Measurements from ENCODE around the gene ASXL1.
"Not testable (repeated sequence)": the region's sequence is repeated elsewhere in the genome, so short reads cannot be mapped to it uniquely, and the experiment has no call there.

ASXL1 gene

GRCh38 chr20:32357869-32358631 is at the start of gene ASXL1:
Gene ASXL1, plus strand, starts transcription at chr20:32358331. Its CDS starts 445 bp downstream, at chr20:32358776.
- peak; percentile 98 for DNase-seq (ENCODE audit: low spot score)

- DNase-seq (ENCODE audit: low spot score) = no peak
These were observed 45.3 kb upstream of the ASXL1 start for GRCh38 chr20:32312718-32313424.

GRCh38 chr20:32314768-32315167 is 43.4 kb upstream of the ASXL1 start:
- no peak for DNase-seq (ENCODE audit: low spot score)

- no peak for DNase-seq (ENCODE audit: low spot score)
These were observed 42.7 kb upstream of the ASXL1 start for GRCh38 chr20:32315399-32315798.

DNA sequence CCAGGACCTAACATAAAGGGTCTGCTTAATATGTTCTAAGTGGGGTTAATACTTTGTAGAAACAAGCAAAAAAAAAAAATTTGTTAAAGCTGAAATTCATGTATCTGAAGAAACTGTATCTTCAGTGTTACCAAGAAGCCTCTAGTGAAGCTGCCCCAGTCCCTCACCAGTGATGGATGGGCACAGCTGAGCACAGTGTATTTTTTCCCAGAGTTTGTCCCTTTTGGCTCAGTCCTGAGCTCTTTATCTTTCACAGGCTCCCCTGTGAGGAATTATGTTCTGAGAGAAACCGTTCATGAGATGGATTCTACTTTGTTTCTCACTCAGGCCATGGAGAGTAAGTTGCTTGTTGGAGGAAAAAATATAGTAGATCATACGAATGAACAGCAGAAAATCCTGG is 42.2 kb upstream of the ASXL1 start:
- no peak for DNase-seq (ENCODE audit: low spot score)

DNA sequence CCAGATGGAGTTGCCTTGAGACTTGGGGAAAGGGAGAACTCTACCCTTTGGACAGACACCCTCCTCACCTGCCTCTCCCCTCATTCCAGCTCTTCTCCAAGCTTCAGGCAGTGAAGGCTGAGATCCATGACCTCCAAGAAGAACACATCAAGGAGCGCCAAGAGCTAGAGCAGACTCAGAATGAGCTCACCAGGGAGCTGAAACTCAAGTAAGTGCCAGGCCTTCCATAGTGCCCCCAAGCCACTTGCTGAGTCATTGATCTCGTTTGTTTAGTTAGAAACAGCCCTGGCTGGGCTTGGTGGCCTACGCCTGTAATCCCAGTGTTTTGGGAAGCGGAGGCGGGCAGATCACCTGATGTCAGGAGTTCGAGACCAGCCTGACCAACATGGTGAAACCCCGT is 41.5 kb upstream of the ASXL1 start:
- no peak for DNase-seq (ENCODE audit: low spot score)

GRCh38 chr20:32319100-32319499 is 39.0 kb upstream of the ASXL1 start:
- DNase-seq (ENCODE audit: low spot score) = no peak

DNA sequence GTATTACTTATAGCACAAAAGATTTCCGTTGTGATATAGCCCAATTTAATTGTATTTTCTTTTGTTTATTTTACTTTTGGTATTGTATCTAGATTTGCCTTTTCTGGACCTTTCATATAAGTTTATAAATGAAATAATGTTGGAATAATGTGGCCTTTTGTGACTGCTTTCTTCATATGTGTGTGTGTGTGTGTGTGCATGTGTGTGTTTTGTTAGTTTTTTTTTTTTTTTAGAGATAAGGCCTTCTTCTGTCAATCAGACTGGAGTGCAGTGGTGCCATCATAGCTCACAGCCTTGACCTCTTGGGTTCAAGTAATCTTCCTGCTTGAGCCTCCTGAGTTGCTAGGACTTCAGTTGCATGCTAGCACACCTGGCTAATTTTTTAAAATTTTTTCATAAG is 37.8 kb upstream of the ASXL1 start:
- no peak for DNase-seq (ENCODE audit: low spot score)

DNA sequence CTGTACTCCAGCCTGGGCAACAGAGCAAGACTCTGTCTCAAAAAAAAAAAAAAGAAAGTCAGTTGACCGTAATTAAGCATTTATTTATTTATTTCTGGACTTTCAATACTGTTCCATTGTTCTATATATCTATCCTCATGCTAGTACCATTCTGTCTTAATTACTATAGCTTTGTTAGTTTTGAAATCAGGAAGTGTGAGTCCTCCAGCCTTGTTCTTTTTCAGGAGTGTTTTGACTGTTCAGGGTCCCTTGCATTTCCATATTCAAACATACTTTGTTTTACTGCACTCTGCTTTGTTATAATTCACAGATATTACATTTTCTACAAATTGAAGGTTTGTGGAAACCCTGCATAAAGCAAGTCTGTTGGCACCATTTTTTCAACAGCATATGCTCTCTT is 36.7 kb upstream of the ASXL1 start:
- DNase-seq (ENCODE audit: low spot score) = no peak

DNA sequence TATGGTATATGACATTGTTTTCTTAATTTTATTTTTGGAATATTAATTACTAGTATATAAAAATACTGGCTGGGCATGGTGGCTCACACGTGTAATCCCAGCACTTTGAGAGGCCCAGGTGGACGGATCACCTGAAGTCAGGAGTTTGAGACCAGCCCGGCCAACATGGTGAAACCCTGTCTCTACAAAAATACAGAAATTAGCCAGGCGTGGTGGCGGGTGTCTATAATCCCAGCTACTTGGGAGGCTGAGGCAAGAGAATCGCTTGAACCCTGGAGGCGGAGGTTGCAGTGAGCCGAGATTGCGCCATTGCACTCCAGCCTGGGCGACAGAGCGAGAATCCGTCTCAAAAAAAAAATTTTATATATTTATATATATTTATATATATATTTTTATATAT is 35.9 kb upstream of the ASXL1 start:
- DNase-seq (ENCODE audit: low spot score) = not testable (repeated sequence)

- DNase-seq (ENCODE audit: low spot score) = not testable (repeated sequence)
These were observed 34.4 kb upstream of the ASXL1 start for GRCh38 chr20:32323761-32324160.

GRCh38 chr20:32325706-32326503 is 32.2 kb upstream of the ASXL1 start:
- no peak for DNase-seq (ENCODE audit: low spot score)

- no peak for DNase-seq (ENCODE audit: low spot score)
These were observed 31.7 kb upstream of the ASXL1 start for GRCh38 chr20:32326504-32326845.

GRCh38 chr20:32327087-32327681 is 30.9 kb upstream of the ASXL1 start:
- no peak for DNase-seq (ENCODE audit: low spot score)

- no peak for DNase-seq (ENCODE audit: low spot score)
These were observed 28.1 kb upstream of the ASXL1 start for GRCh38 chr20:32329817-32330554.

- no peak for DNase-seq (ENCODE audit: low spot score)
These were observed 27.6 kb upstream of the ASXL1 start for GRCh38 chr20:32330555-32330897.

DNA sequence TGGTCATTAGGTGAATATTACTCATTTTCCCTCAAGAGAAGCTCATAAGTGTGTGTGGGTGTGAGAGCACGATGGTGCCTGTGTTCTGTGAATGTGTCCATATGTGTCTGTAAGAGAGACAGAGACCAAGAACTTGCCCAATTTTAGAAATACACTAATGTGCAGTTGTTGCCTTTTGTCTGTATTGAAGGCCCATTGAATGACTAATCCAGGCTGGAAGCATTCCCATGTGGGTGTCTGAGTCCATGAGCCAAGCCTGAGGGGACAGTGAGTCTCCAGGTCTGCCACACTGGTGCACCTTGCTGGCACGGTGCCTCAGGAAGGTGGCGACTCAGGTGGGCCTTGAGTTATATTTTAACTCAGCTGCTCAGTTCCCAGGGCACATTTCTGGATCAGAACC is 25.5 kb upstream of the ASXL1 start:
- no peak for DNase-seq (ENCODE audit: low spot score)

GRCh38 chr20:32333181-32333987 is 24.7 kb upstream of the ASXL1 start:
- peak; percentile 89 for DNase-seq (ENCODE audit: low spot score)

DNA sequence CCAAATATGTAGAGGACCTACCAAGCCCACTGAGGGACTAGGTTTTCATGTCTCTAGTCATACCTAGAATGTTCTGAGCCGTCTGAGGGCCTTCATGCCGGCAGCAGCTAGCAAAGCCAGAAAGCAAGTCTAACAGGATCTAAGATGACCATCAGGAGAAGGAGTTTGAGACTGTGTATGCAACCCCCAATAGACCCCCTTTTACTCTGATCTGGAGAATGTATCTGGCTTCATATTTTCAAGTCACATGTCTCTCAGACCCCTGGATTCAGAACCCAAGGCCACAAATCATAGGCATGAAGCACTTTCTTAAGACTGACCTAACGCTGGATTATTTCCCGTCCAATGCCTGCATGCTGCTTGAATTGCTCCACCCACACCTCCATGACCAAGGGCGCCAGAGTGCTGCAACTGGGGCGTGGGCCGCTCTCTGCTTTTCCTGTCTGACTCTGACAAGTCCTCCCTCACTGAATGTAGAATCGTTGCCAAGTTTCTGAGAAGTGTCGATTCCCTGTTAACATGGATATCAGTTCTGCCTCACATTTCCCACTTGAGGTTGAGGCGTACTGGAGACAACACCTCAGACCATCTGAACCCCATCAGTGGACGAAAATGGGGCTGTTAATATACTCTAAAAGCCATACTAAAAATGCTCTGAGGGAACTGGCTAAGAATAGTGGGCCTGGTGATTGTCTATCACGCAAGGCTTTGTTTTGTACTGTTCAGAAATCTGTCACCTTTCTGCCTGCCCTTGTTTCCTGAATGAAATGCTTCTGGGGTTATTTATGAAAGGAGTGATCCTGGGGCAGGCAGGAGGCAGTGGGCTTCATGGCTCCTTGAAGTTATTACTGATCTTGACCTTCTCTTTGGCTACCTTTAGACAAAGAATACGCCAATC is 23.9 kb upstream of the ASXL1 start:
- DNase-seq (ENCODE audit: low spot score) = peak; percentile 74

DNA sequence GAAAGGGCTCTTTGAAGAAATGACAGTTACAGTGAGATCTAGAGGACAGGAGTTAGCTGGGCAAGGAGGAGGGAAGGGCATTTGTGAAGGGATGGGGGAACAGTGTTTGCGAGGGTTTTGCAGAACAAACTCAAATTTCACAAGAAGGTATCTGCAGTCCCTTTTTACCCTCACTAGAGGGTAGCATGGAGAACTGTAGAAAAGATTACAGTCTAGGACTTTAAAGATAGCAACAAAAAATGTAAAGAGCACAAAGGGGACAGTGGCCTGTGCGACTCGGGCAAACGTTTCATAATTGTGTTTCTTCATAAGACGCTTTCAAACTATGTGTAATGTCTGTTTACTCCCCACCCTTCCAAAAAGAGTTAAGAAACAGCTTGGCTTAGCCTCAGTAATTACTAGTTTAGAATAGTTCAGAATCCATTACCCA is 21.2 kb upstream of the ASXL1 start:
- DNase-seq (ENCODE audit: low spot score) = peak; percentile 39
